Stimulated activated CD4-positive, alpha-beta T cell treated with anti-CD3 and anti-CD28 coated beads, Interleukin-12 subunit alpha, Interleukin-12 subunit beta, amount 100 ng/mL, for 4 hours (primary cell): ENCODE data around the gene ADAMTS20.
A peak's percentile ranks its signal among the peaks of the same experiment; 100 is the strongest.
"Not testable (repeated sequence)": the region's sequence is repeated elsewhere in the genome, so short reads cannot be mapped to it uniquely, and the experiment has no call there.

Experiments used
- DNase-seq: peaks from one replicate; pipeline ENCODE4 v3.0.0-alpha.2; 2020

ADAMTS20 gene

GRCh38 chr12:43462741-43463140 is 89.3 kb downstream of the ADAMTS20 start:
- no peak for DNase-seq

- no peak for DNase-seq
Measured at GRCh38 chr12:43462080-43462479, 89.9 kb downstream of the ADAMTS20 start.

DNA sequence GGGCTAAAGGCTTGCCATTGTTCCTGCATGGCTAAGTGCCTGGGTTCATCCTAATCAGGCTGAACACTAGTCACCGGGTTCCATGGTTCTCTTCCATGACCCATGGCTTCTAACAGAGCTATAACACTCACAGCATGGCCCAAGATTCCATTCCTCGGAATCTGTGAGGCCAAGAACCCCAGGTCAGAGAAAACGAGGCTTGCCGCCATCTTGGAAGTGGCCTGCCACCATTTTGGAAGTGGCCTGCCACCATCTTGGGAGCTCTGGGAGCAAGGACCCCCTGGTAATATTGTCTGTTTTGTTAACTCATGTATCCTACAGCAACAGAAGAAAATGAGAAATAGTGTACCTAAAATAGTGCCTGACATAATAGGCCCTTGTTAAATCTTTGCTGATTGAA is 92.7 kb downstream of the ADAMTS20 start:
- no peak for DNase-seq

GRCh38 chr12:43453761-43454160 is 98.2 kb downstream of the ADAMTS20 start:
- no peak for DNase-seq

- peak; percentile 49 for DNase-seq
Measured at GRCh38 chr12:43444940-43445564, 107.0 kb downstream of the ADAMTS20 start.

DNA sequence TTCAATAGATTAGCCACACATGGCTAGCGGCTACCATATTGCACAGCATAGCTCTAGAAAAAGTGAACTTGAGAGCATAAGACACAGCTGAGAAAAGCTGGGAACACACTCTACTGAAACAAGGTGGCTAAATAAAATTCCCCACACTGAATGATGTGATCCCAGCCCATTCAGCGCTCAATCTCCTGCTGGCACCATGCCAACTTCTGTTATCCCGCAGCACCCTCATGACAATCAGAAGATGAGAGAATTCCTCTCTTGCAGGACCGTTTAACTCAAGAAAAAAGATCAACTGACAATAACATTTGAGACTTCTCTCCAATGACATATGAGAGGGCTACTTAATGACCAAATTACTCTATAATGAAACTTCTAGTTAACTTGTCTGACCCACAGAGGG is 115.4 kb downstream of the ADAMTS20 start:
- no peak for DNase-seq

DNA sequence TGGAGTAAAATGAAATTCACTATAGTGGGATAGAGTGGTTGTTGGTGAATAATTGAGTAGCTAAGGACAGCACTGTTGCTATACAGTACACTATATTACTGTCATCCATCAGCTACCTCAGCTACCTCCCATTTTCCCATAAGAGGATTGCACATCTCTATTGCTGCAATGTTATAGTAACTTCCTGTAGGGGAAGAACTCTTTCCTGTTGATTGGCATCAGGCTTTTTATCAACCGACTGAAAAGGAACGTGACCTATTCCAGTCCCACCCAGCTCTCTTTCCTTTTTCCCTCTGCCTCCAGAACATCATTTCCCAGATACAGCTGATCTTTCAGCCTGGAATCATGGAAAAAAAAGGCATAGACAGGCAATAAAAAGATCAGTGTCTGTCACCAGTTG is 117.4 kb downstream of the ADAMTS20 start:
- no peak for DNase-seq

DNA sequence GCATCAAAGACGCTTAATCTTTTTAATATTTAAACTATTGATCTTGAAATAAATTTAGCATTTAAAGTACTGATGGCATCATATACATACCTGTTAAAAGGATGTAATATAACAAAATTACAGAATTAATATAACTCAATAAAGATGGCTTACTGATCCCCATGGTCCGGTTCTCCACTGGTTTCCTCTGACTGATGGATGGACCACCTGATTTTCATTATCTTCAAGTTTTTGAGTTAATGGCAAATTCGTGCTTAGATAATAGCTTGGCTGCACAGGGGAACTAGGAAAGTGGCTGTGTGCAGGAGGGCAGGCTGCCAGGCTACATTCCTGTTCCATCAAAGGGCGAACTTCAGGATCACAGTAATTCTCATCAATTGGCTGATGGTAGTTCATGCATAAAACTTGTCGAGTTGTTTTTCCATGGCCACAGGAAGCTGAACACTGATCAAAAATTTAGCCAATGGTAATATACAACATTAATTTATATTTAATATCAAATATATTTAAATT is 123.9 kb downstream of the ADAMTS20 start:
- no peak for DNase-seq

GRCh38 chr12:43425361-43425760 is 126.6 kb downstream of the ADAMTS20 start:
- DNase-seq = no peak

DNA sequence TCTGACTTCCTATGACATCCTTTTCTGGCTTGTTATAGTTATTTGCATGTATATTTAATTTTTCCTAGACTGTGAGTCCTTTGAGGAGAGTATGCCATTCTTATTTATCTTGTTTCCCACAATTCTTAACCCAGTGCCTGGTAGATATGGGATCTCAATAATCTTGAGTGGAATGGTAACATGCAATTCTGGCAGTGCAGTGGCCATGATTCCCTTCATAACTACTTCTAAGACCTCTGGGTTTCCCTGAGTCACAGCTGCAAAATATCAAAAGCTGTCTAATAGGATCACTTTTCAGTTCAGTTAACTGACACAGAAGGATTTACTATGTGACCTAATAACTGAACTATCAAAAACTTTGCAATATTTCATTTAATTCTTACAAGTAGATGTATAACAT is 135.0 kb downstream of the ADAMTS20 start:
- no peak for DNase-seq

DNA sequence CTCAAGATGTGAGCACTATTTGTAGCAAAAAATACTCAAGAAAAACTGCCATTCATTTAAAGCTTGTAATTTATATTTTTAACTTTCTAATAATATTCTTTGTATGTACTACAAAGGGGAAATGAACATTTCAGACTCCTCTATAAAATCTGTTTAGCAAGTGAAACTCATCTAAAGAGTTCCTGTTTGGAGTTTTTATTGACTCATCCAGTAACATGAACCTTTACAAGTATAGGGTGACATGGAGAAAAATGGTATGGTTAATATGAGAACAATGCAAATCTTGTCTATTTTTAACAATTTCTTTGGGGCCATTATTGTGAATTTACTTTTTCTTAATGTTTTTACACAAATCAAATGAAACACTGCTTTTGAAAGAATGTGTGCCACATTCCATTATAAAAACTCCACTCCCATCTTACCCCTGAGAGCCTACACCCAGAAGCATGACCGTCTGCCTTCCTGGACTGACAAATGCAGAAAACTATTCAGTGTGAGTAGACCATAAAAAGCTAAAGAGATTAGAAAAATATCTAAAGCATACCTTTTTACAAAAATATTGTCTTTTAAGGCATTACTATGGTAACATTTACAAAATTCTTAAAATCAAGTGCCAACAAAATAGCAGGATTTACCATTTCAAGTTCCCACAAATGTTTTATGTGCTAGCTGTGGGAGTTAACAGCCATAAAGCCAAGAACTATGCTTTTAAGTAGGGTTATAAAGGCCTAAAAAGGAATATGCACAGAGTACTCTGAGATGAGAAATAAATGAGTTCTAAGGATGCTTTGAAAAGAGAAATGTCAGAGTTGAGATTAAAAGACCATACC is 144.0 kb downstream of the ADAMTS20 start:
- DNase-seq = no peak

DNA sequence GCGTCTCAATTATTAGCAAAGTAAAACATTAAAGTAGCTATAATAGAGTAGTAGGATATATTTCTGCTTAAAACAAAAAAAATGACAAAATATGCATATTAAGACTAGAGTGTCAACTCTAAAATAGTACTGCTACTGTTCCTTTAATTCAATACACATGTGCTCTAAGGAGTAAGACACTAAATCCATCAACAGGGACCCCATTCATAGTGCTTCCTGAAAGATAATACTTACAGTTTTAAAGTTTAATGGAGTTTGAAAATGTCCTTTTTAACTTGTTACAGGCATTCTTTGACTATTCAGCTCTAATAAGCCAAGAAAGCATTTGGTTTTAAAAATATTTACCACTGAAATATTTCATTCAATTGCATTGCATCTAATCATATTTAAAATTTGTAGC is 145.2 kb downstream of the ADAMTS20 start:
- DNase-seq = no peak

- DNase-seq = no peak
Measured at GRCh38 chr12:43402436-43402835, 149.6 kb downstream of the ADAMTS20 start.

- no peak for DNase-seq
Measured at GRCh38 chr12:43401096-43401495, 150.9 kb downstream of the ADAMTS20 start.

GRCh38 chr12:43396671-43397070 is 155.3 kb downstream of the ADAMTS20 start:
- DNase-seq = no peak

DNA sequence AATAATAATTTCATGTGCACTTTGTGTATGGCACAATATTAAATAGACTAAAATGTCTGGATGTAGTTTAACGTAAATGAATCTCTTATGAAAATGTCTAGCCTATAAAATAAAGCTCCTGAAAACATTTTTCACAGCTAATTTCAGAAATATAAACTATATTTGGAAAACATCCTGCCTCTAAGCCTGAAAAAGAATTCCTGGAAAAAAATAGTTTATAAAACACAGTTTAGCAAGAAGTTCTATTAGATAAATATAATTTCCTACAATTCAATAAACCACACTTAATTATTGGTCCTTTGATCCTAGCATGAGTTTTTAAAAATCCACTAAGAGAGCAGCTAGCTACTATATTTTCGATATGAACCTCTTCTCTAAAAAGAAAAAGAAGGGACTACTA is 159.9 kb downstream of the ADAMTS20 start:
- DNase-seq = no peak

DNA sequence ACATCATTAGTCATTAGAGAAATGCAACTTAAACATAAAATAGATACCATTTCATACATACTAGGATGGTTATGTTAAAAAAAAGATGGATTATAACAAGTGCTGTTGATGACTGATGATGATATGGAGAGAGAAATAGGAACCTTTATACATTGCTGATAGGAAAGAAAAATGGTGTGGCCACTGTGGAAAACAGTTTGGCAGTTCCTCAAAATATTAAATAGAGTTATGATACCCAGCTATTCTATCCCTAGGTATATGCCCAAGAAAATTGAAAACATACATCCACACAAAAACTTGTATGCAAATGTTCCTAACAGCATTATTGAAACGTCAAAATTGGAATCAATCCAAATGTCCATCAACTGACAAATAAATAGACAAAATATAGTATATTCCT is 170.1 kb downstream of the ADAMTS20 start:
- no peak for DNase-seq

DNA sequence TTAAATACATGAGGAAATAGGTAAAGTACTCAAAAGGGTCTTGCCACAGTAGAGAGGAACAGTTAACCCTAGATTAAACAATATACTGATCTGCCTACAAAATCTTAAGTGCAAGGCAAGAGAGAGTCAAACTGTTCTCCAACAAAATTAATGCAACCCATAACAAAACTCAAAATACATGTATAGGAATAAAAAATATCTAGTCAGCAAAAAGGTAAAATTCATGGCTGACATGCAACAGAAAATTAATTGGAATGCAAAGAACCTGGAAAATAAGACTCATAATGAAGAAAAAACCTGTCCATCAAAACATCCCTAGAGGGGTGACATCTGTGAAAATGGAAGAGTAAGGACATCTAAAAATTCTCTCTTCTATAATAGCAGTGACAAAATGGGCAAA is 173.6 kb downstream of the ADAMTS20 start:
- DNase-seq = no peak

DNA sequence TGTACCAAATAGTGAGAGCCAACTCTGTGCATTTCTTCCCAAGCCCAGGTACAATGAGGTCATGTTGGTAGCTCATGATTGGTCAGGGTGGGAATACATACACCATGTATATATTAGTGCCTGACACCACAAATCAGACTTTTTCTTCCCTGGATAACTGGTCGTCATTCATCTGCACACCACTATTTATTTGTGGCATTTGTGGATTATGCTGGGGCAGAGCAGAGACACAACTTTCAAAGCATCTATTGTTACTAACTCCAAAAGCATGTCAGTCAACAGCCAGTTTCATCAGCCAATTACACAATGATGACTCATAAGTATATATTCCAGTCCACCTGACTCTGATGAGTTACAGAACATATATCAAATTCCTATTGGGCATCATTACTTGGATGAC is 181.7 kb downstream of the ADAMTS20 start:
- DNase-seq = no peak

GRCh38 chr12:43362910-43363694 is 188.9 kb downstream of the ADAMTS20 start:
- DNase-seq = no peak

GRCh38 chr12:43361031-43361710 is 190.8 kb downstream of the ADAMTS20 start:
- DNase-seq = no peak

GRCh38 chr12:43360001-43360400 is 192.0 kb downstream of the ADAMTS20 start:
- not testable (repeated sequence) for DNase-seq

- no peak for DNase-seq
Measured at GRCh38 chr12:43357141-43357540, 194.9 kb downstream of the ADAMTS20 start.
